Measurements from ENCODE around the gene AGA.

DNA sequence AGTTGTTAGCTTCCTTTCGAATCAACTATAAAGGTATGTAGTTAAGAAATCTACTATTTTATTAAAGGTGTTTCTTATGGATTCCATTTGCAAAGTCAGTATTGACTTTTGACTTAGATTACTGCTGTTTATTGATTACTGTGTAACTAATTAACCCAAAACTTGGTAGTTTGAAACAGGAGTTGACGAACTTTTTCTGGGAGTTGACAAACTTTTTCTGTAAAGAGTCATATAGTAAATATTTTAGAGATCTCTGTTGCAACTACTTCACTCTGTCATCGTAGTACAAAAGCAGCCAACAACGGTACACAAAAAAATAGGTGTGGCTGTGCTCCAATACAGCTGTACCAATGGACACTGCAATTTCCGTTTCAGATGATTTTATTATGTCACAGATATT, 30.2 kb downstream of the AGA start:
- TF ChIP-seq, protein P1, sequence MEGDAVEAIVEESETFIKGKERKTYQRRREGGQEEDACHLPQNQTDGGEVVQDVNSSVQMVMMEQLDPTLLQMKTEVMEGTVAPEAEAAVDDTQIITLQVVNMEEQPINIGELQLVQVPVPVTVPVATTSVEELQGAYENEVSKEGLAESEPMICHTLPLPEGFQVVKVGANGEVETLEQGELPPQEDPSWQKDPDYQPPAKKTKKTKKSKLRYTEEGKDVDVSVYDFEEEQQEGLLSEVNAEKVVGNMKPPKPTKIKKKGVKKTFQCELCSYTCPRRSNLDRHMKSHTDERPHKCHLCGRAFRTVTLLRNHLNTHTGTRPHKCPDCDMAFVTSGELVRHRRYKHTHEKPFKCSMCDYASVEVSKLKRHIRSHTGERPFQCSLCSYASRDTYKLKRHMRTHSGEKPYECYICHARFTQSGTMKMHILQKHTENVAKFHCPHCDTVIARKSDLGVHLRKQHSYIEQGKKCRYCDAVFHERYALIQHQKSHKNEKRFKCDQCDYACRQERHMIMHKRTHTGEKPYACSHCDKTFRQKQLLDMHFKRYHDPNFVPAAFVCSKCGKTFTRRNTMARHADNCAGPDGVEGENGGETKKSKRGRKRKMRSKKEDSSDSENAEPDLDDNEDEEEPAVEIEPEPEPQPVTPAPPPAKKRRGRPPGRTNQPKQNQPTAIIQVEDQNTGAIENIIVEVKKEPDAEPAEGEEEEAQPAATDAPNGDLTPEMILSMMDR (IDR thresholded peaks at IDR 0.05), result no peak
- TF ChIP-seq EZH2phosphoT487 (IDR thresholded peaks at IDR 0.05; ENCODE audit: borderline replicate concordance, low read depth) (no peak), RFX5 (IDR thresholded peaks at IDR 0.05; ENCODE audit: low read length) (no peak), MXI1 (IDR thresholded peaks at IDR 0.05; ENCODE audit: low read depth, low read length) (no peak)

All from SK-N-SH (cell line).